Chondrocyte (in vitro differentiated cells): ENCODE data around the gene CLEC4E. TPM values are rescaled to one million over a fixed set of nuclear protein-coding genes. Genes with fewer than 3 reads are reported as not detected.
"Not testable (repeated sequence)": the region's sequence is repeated elsewhere in the genome, so short reads cannot be mapped to it uniquely, and the experiment has no call there.

Experiments
- DNase-seq: peaks from one replicate; pipeline ENCODE4 v3.0.0; 2021; ENCODE audit warnings: mixed read lengths, low spot score
- H3K27ac Mint-ChIP-seq: one replicate; pipeline ENCODE4 v1.8.0; 2021; ENCODE audit warnings: mild to moderate bottlenecking, moderate library complexity, mixed read lengths; ENCODE audit not compliant: unreplicated experiment
- H3K27me3 Mint-ChIP-seq: 2 replicates; pipeline ENCODE4 v1.8.0; 2021; ENCODE audit warnings: low read depth, mixed read lengths
- H3K36me3 Mint-ChIP-seq: 2 replicates; pipeline ENCODE4 v1.8.0; 2021; ENCODE audit warnings: low read depth, mixed read lengths
- H3K4me1 Mint-ChIP-seq: 2 replicates; pipeline ENCODE4 v1.8.0; 2021; ENCODE audit warnings: low read depth, mild to moderate bottlenecking, mixed read lengths
- H3K4me3 Mint-ChIP-seq: one replicate; pipeline ENCODE4 v1.8.0; 2021; ENCODE audit warnings: mild to moderate bottlenecking, moderate library complexity, mixed read lengths; ENCODE audit not compliant: unreplicated experiment
- H3K9me3 Mint-ChIP-seq: 2 replicates; pipeline ENCODE4 v1.8.0; 2021; ENCODE audit warnings: low read depth, mixed read lengths
- total RNA-seq: library from RNA; stranded (reverse); gene quantifications from 3 replicates; pipeline ENCODE4 v1.2.1, GENCODE V29; 2021
- TF ChIP-seq, protein P1 (sequence below): fragments of 200-600 bp; sonication (generic); IDR thresholded peaks from 2 replicates; pipeline ENCODE4 v1.5.0; 2021; ENCODE audit warnings: antibody characterized with exemption, mild to moderate bottlenecking, moderate library complexity

CLEC4E gene
- total RNA-seq, 1 donor from 2014 or later, result not detected

DNA sequence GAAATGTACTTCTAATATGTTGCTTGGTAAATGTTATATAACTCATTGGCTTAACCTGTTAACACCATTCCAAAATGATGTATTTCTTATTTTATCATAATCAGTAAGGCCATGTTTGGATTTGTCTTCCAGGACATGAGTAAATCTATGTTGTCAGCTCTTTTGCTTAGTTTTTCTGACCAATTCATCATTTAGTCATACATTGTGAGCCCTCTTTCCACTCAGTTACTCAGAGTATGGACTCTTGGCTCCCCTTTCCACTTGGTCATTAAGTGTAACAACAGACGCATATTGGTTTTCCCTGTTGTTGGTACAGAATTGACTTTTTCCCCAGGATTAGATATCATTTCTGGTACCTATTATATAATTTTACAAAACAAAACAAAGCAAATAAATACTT lies 36.4 kb downstream of the CLEC4E start:
- H3K27ac Mint-ChIP-seq, result no peak overlapping the region
- TF ChIP-seq, protein P1, sequence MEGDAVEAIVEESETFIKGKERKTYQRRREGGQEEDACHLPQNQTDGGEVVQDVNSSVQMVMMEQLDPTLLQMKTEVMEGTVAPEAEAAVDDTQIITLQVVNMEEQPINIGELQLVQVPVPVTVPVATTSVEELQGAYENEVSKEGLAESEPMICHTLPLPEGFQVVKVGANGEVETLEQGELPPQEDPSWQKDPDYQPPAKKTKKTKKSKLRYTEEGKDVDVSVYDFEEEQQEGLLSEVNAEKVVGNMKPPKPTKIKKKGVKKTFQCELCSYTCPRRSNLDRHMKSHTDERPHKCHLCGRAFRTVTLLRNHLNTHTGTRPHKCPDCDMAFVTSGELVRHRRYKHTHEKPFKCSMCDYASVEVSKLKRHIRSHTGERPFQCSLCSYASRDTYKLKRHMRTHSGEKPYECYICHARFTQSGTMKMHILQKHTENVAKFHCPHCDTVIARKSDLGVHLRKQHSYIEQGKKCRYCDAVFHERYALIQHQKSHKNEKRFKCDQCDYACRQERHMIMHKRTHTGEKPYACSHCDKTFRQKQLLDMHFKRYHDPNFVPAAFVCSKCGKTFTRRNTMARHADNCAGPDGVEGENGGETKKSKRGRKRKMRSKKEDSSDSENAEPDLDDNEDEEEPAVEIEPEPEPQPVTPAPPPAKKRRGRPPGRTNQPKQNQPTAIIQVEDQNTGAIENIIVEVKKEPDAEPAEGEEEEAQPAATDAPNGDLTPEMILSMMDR, result no peak
- H3K27me3 Mint-ChIP-seq, result peaks cover 15% of the 10 kb centered on the region
- DNase-seq, result no peak
- no peak overlapping the region for H3K4me3 Mint-ChIP-seq
- no peaks in the 10 kb centered on the region for H3K36me3 Mint-ChIP-seq
- peaks cover 5% of the 10 kb centered on the region for H3K4me1 Mint-ChIP-seq
- no peaks in the 10 kb centered on the region for H3K9me3 Mint-ChIP-seq

DNA sequence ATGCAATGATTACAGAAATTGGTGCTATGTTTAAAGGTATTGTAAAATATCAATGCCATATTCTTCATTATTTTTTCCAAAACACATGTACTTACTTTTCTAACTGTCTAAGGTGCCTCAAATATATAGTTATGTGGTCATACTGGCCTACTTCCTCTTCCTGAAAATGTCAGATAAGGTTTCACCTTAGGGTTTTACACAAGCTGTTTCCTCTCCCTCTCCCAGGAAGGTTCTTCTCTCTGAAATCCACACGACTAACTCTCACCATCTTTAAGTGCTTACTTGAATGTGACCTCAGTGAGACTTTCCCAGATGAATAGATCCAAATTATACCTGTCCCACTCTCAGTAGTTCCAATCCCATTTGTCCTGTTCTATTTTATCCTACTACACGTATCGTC lies 39.0 kb downstream of the CLEC4E start:
- no peak for DNase-seq
- Mint-ChIP-seq H3K9me3 (no peaks in the 10 kb centered on the region), H3K4me1 (no peaks in the 10 kb centered on the region), H3K27ac (no peak overlapping the region), H3K4me3 (no peak overlapping the region), H3K36me3 (no peaks in the 10 kb centered on the region), H3K27me3 (peaks cover 14% of the 10 kb centered on the region)
- TF ChIP-seq, protein P1, result no peak

DNA sequence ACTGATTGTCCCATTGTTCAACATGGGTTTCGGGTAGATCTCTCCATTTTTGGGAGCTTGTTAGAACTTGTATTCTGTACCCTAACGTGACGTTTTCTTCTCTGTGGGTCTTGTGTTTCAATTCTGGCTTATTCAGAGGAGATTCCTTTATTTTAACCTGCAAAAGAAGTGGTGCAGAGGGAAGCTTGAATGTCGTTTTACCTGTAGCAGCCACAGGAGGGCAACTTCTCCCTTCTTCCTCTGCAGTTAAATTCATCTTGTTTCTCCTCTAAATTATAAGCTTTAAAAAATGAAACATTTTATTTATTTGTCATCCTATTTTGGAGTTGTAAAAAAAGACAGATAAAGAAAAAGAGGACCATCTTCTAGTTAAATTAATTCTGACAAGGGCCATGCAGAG lies 41.1 kb downstream of the CLEC4E start:
- H3K36me3 Mint-ChIP-seq, result no peaks in the 10 kb centered on the region
- H3K27me3 Mint-ChIP-seq, result peaks cover 11% of the 10 kb centered on the region
- TF ChIP-seq, protein P1, result peak; percentile 31
- no peak overlapping the region for H3K27ac Mint-ChIP-seq
- no peak for DNase-seq
- no peak overlapping the region for H3K4me3 Mint-ChIP-seq
- no peaks in the 10 kb centered on the region for H3K4me1 Mint-ChIP-seq
- no peaks in the 10 kb centered on the region for H3K9me3 Mint-ChIP-seq

DNA sequence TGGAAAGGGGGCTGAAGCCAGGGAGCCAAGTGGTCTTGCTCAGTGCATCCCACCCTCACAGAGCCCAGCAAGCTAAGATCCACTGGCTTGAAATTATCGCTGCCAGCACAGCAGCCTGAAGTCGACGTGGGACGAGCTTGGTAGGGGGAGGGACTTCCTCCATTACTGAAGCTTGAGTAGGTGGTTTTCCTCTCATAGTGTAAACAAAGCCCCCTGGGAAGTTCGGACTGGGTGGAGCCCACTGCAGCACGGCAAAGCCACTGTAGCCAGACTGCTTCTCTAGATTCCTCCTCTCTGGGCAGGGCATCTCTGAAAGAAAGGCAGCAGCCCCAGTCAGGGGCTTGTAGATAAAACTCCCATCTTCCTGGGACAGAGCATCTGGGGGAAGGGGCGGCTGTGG lies 44.6 kb downstream of the CLEC4E start:
- not testable (repeated sequence) for DNase-seq, H3K9me3 Mint-ChIP-seq, H3K4me1 Mint-ChIP-seq, H3K27ac Mint-ChIP-seq, H3K36me3 Mint-ChIP-seq, H3K4me3 Mint-ChIP-seq
- H3K27me3 Mint-ChIP-seq, result peaks cover 17% of the 10 kb centered on the region

DNA sequence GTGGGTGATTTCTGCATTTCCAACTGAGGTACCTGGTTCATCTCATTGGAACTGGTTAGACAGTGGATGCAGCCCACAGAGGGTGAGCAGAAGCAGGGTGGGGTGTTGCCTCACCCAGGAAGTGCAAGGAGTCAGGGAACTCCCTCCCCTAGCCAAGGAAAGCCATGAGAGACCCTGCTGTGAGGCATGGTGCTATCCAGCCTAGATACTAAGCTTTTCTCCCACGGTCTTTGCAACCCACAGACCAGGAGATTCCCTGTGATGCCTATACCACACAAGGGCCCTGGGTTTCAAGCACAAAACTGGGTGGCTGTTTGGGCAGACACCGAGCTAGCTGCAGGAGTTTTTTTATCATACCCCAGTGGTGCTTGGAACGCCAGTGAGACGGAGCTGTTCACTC lies 45.0 kb downstream of the CLEC4E start:
- not testable (repeated sequence) for H3K27ac Mint-ChIP-seq

DNA sequence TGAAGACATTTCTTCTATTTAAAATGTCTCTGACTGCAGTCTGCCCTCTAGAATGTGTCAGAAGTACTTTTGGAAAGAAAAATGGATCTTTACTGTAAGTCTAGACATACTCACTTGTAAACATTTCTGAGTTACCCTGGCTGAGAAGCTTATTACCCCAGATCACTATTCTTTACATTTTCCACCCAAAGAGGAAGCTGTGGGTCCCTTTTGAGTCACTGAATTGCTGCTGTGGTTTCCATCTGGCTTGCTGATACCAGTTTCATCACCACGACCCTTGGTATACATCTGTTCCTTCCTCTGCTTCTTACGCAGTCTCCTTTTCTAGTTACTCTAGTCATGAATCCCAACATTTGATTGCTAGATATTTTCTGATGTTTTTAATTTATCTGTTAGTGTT lies 47.6 kb downstream of the CLEC4E start:
- H3K4me1 Mint-ChIP-seq, result no peaks in the 10 kb centered on the region
- TF ChIP-seq, protein P1, result no peak
- no peak overlapping the region for H3K27ac Mint-ChIP-seq
- H3K9me3 Mint-ChIP-seq, result no peaks in the 10 kb centered on the region
- H3K36me3 Mint-ChIP-seq, result no peaks in the 10 kb centered on the region
- no peak overlapping the region for H3K4me3 Mint-ChIP-seq
- peaks cover 9% of the 10 kb centered on the region for H3K27me3 Mint-ChIP-seq
- DNase-seq, result no peak

More for the DNA sequence above, 45.0 kb downstream of the CLEC4E start:
- H3K9me3 Mint-ChIP-seq, H3K4me3 Mint-ChIP-seq, DNase-seq, H3K36me3 Mint-ChIP-seq, H3K4me1 Mint-ChIP-seq: not testable (repeated sequence)
- H3K27me3 Mint-ChIP-seq, result peaks cover 17% of the 10 kb centered on the region
